T47D (cell line): ENCODE results near the gene SHC1.
"Not testable (repeated sequence)": the region's sequence is repeated elsewhere in the genome, so short reads cannot be mapped to it uniquely, and the experiment has no call there.

Experiments used
- DNase-seq, 2 experiments: peaks; one replicate each; pipeline versions ENCODE4 v3.0.0 to v3.0.0-alpha.2; 2011 to 2012; ENCODE audit warnings: low read depth in 1 of 2, low spot score in 1 of 2
- JUND ChIP-seq: IDR thresholded peaks from 2 replicates; pipeline ENCODE4 v1.6.1; 2012; ENCODE audit warnings: low read depth
- in situ Hi-C: cut with HindIII; loops from 2 replicates; pipeline ENCODE4 v1.10.0; 2016; ENCODE audit warnings: low sequenced_read_pairs, low pct_unique_long_range_greater_than_20kb

The SHC1 gene

DNA sequence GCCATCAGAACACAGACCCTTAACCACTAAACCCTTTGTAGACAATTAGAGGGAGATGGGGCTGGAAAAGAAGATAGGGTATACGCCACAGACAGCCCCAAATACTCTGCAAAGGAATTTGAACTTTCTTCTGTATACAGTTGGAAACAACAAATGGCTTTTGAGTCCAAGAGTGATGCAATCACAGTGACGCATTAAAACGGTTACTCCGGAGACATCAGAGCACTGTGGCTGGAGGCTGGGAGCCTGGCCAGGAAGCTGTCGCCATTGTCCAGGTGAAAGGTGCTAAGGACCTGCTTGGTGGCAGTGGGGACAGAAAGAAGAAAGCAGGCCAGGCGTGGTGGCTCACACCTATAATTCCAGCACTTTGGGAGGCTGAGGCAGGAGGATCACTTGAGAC lies 16.8 kb upstream of the SHC1 start:
- TF ChIP-seq JUND: no peak
- in situ Hi-C loops: no loop called here
- no peak for DNase-seq

DNA sequence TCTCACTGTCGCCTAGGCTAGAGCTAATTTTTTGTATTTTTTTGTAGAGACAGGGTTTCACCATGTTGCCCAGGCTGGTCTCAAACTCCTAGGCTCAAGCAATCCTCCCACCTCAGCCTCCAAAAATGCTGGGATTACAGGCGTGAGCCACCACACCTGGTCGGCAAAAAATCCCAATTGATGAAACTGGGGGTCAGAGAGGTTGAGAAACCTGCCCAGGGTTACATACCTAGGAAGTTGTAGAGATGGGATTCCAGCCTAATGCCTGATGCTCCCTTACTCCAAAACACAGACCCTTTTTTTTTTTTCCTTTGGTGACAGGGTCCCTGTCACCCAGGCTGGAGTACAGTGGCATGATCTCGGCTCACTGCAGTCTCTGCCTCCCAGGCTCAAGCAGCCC lies 16.2 kb upstream of the SHC1 start:
- DNase-seq, in situ Hi-C loops: not testable (repeated sequence)

DNA sequence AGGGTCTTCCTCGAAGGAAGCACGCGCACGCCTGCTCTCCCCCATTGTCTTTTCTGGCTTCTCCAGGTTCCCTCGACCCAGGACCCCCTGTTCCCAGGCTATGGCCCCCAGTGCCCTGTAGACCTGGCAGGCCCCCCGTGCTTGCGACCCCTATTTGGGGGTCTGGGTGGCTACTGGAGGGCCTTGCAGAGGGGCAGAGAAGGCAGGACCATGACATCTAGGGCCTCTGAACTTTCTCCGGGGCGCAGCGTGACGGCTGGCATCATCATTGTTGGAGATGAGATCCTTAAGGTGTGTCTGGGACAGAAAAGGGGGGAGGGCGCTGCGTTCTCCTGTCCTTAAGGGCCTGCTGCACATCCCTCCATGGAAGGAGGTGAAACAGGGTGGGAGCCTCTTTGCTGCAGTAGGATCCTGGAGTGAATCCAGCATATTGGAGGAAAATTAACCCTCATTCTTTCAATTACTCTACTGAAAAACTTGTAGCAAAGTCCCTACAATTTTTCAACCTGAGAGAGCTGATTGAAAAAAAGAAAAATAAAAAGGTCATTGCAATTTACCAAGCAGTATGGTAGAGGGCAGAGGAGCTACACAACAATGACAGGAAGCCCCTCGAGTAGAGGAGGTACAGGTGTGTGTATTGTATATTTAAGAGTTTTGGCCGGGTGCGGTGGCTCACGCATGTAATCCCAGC lies 13.4 kb upstream of the SHC1 start:
- no peak for DNase-seq
- TF ChIP-seq JUND: no peak
- in situ Hi-C loops: no loop called here

DNA sequence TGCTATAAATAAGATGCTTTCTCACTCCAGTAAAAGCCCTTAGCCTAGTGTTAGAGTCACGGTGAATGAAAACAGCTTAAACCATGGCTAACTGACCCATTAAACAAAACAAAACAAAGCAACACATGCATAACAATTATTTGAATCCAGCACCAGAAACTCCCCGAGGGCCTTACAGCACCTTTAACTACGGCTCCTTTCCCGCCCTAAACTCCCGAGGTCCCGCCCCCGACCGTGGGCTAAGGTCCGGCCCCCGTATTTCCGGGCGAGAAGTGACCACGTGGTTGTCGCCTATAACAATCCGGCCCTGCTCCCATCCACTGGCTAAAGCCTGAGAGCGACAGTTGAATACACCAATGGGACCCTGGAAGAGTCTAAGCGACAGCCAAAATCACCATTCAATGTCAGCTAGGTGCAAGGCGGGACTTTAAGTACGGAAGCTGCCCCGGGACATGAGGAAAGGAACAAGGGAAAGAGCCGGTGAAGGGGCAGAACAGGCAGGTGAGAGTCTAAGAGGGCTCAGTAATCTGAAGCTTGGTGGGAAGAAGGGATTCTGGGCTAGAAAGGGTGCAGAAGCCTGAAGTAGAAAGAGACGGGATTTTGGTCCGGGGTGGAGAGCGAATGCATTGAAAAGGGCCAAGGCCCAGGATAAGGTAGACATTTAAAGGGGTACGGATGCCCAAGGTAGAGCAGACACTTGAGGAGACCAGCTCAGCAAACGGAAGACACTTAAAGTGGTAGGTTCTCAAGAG lies 12.5 kb upstream of the SHC1 start, which contains the start of gene FLAD1:
Gene FLAD1 (plus strand): TSS at position 448 of the 752 bp plus-strand sequence. CDS start 351 bp downstream, outside the sequence.
- no peak for TF ChIP-seq JUND
- peak; percentile 99 to 100 for DNase-seq
- in situ Hi-C loops: no loop called here

DNA sequence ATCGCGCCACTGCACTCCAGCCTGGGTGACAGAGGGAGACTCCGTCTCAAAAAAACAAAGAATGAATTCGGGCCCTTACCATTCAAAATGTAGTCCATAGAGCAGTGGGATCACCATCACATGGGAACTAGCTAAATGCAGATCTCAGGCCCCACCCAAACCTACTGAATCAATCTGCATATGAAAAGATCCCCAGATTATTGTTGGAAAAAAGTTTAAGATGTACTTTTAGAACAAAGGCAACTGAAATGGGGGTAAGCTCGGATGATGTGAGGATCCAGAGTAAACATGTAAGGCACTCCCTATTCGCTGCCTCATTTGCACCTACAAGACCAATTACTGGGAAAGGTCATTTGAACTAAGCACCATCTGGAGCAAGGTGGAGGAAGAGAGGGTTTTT lies 11.8 kb upstream of the SHC1 start:
- no peak for TF ChIP-seq JUND
- in situ Hi-C loops: no loop called here
- DNase-seq: no peak

DNA sequence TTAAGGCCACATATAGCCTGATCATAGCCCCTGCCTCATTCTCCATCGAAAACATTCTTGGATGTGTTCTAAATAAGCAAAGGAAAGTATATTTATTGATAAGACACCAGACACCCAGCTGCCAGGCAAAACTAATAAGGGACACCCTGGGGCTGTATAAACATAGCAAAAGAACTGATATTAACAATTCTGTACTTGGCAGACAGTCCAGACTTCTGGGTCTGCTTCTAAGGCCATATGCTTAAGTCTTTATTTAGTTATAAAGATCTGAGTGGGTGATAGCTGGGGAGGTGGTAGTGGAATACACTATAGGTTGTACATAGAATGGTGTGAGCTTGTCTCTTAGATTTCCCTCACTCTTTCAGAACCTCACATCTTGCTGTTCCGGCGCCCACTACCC lies 7.8 kb upstream of the SHC1 start:
- DNase-seq: no peak
- TF ChIP-seq JUND: no peak
- in situ Hi-C loops: no loop called here

DNA sequence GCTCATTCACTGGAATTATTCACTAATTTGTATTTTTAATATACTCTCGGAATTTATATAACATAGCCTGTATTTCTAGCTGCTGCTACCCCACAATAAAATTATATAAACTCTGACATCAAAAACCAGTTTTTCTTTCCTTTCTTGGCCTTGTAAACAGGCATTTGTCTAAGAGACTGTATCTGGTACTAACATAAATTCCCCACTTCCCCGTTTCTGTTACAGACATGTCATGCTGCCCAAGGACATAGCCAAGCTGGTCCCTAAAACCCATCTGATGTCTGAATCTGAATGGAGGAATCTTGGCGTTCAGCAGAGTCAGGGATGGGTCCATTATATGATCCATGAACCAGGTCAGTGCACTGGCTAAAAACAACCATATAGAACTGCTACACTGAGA lies 7.2 kb upstream of the SHC1 start:
- DNase-seq, in situ Hi-C loops: not testable (repeated sequence)

DNA sequence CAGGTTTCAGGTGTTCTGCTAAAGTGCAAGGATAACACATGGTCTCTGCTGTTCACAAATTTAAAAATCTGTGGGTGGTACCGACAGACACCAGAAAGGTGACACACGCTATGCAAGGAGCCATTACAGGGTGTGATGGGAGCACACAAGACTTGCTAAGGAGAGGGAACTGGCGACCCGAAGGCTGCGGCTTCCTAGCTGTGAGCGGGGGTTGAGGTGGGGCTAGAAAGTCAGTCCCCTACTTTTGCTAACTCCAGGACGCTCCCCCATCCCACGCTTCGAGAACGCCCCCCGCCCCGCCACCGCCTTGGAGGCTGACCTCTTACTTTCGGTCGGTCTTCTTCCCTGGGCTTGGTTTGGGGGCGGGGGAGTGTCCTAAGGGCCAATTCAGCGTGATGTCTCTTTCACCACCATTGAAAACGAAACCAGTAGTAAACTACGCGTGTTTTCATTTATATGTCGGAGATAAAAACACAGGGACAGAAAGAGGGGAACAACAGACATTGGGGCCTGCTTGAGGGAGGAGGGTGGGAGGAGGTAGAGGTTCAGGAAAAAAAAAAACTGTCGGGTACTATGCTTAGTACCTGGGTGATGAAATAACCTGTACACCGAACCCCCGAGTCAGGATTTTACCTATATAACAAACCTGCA lies 5.0 kb upstream of the SHC1 start:
- in situ Hi-C loops: no loop called here
- no peak for TF ChIP-seq JUND
- DNase-seq: peak in 1 of 2 experiments; percentile 48

DNA sequence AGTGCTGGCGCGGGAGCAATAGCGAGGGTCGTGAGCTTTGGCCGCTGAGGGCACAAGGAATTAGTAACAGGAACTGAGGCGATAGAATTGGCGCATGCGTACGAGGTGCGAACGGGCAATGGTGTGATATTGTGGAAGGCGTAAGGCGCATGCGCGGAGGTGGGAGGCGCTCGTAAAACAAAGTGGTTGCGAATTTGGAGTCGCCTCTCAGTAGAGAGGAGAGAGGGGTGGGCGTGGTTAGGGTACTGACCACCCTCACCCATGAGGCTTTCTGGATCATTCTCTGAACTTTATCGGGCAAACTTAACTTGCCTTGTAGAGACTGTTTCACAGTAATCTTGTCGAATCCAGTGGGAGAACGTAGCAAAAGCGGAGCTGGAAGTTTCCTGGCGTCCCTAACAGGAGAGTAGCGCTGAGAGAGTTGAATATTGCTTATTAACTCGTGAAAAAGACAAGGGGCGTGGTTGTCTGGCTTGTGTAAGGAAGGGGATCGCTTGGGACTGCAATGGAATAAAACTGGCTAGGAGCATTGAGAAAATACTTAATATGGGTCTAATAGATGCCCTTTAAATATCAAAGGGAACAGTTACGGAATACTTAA lies 4.4 kb upstream of the SHC1 start:
- in situ Hi-C loops: no loop called here
- TF ChIP-seq JUND: no peak

DNA sequence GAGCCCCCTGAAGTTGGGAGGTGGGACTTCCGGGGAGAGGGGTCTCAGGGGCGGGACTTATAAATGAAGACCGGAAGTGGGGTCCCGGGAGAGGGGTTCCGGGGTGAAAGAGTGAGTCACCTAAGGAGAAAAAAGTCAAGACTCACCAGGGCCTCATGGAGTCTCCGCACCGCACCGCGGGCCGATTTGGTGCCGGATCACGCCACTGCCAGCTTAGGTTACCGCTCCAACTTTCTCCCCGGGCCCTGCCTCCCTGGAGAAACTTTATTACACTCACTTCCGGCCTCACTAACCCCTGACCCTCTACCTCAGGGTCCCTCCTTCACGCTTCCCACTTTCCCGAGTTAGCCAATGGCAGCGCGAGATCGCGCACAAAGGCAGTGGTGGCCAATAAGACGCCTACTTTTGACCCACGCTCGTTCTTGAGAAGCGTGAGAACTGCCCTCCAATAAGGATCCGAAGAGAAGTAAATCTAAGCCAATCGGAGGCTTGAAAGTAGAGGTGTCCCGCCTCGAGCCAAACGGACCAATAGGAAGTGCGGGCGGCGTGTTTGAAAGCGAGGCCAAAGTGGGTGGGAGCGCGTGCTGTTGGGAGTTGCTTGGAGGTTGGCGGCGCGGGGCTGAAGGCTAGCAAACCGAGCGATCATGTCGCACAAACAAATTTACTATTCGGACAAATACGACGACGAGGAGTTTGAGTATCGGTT lies 3.7 kb upstream of the SHC1 start, which contains the start of gene CKS1B:
Gene CKS1B (plus strand): TSS at position 580 of the 706 bp plus-strand sequence. CDS start 65 bp downstream, at position 645.
- peak; percentile 95 to 100 for DNase-seq
- no peak for TF ChIP-seq JUND
- in situ Hi-C loops: no loop called here

More for the DNA sequence above, 4.4 kb upstream of the SHC1 start:
- peak; percentile 73 to 97 for DNase-seq

DNA sequence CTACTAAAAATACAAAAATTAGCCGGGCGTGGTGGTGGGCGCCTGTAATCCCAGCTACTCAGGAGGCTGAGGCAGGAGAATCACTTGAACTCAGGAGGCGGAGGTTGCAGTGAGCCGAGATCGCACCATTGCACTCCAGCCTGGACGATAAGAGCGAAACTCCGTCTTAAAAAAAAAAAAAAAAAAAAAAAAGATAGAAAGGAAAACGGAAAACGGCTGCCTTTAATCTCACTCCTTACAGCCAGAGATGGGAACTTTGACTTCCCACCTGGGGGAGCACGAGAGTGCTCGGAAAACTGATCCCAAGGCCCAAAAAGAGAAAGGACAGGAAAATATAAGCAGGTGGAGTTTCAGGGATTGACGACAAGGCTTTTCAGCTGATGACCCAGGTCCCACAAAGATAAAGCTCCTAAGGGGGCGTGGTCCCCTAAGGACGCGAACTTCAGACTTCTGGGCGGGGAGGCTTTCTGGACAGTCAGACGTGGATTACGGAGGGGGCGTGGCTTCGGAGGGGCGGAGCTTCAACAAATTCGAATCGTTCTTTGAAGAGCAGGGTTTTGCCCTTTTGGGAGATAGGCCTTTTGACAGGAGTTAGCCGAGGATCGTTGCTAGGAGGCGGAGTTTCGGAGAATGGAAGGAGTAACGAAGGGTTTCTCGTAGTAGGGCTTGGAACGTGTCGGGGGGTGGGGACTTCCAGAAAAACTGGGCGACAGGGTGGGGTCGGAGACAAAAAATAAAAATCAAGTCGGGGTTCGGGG lies 3.0 kb upstream of the SHC1 start:
- peak; percentile 66 to 98 for DNase-seq
- in situ Hi-C loops: no loop called here
- no peak for TF ChIP-seq JUND
